Astrocyte of the cerebellum (primary cell): ENCODE measurements around the gene MORN4.
"Not testable (repeated sequence)": the region's sequence is repeated elsewhere in the genome, so short reads cannot be mapped to it uniquely, and the experiment has no call there.

Experiments
- DNase-seq: peaks from one replicate; pipeline ENCODE4 v3.0.0-alpha.2; 2011; ENCODE audit warnings: low read depth
- H3K4me3 ChIP-seq: 2 replicates; pipeline ENCODE4 v1.5.1; 2011; ENCODE audit warnings: mild to moderate bottlenecking, low read depth, low read length, moderate library complexity
- CTCF ChIP-seq: IDR thresholded peaks from 2 replicates; pipeline ENCODE4 v1.5.1; 2012; ENCODE audit warnings: low read length, low read depth, moderate library complexity, mild to moderate bottlenecking; ENCODE audit errors: missing control alignments
- in situ Hi-C: cut with HindIII; loops from 2 replicates; pipeline ENCODE4 v1.10.0; 2017; ENCODE audit warnings: low sequenced_read_pairs

The MORN4 gene

GRCh38 chr10:97640868-97641811 lies 7.8 kb upstream of the MORN4 start:
- TF ChIP-seq CTCF: no peak
- no peak for DNase-seq
- H3K4me3 ChIP-seq: peak overlapping the region; percentile 81
- in situ Hi-C loops: no loop called here

- peak within 1 kb of the TSS; percentile 81 for H3K4me3 ChIP-seq
- in situ Hi-C loops: no loop called here
- peak; percentile 98 for DNase-seq
- no peak for TF ChIP-seq CTCF
These were observed 7.0 kb upstream of the MORN4 start, which contains the start of gene PI4K2A for GRCh38 chr10:97640174-97640867. Gene PI4K2A (plus strand): TSS chr10:97640671. CDS start chr10:97640743, 72 bp downstream.

GRCh38 chr10:97639090-97639489 lies 5.8 kb upstream of the MORN4 start:
- H3K4me3 ChIP-seq, DNase-seq, in situ Hi-C loops: not testable (repeated sequence)

- in situ Hi-C loops: no loop called here
- no peak overlapping the region for H3K4me3 ChIP-seq
These were observed 2.3 kb upstream of the MORN4 start for GRCh38 chr10:97635577-97635976.

GRCh38 chr10:97633921-97634320 lies 621 bp upstream of the MORN4 start:
- TF ChIP-seq CTCF: no peak
- H3K4me3 ChIP-seq: peak overlapping the region; percentile 89
- DNase-seq: no peak
- in situ Hi-C loops: no loop called here

More at GRCh38 chr10:97635577-97635976, 2.3 kb upstream of the MORN4 start:
- no peak for TF ChIP-seq CTCF
- DNase-seq: no peak

GRCh38 chr10:97631098-97631497 lies 2.2 kb downstream of the MORN4 start:
- no peak for DNase-seq
- TF ChIP-seq CTCF: no peak
- in situ Hi-C loops: no loop called here
- H3K4me3 ChIP-seq: no peak overlapping the region
